Measurements from ENCODE around the gene AGAP1.
"Not testable (repeated sequence)": the region's sequence is repeated elsewhere in the genome, so short reads cannot be mapped to it uniquely, and the experiment has no call there.

The AGAP1 gene

GRCh38 chr2:236120829-236121228 lies 627.0 kb downstream of the AGAP1 start:
- no peak for DNase-seq

GRCh38 chr2:236121546-236121945 lies 627.7 kb downstream of the AGAP1 start:
- no peak for DNase-seq

GRCh38 chr2:236122236-236122635 lies 628.4 kb downstream of the AGAP1 start:
- no peak for DNase-seq

GRCh38 chr2:236123716-236124115 lies 629.9 kb downstream of the AGAP1 start:
- no peak for DNase-seq

GRCh38 chr2:236124182-236124893 lies 630.5 kb downstream of the AGAP1 start:
- no peak for DNase-seq

- DNase-seq, result no peak
Observed at GRCh38 chr2:236125541-236125940, 631.7 kb downstream of the AGAP1 start.

GRCh38 chr2:236127010-236127409 lies 633.2 kb downstream of the AGAP1 start:
- DNase-seq, result no peak

- no peak for DNase-seq
Observed at GRCh38 chr2:236128321-236128720, 634.5 kb downstream of the AGAP1 start.

GRCh38 chr2:236129935-236130334 lies 636.1 kb downstream of the AGAP1 start:
- no peak for DNase-seq

GRCh38 chr2:236130349-236130998 lies 636.6 kb downstream of the AGAP1 start:
- DNase-seq, result no peak

GRCh38 chr2:236131073-236131692 lies 637.3 kb downstream of the AGAP1 start:
- no peak for DNase-seq

GRCh38 chr2:236133410-236134012 lies 639.7 kb downstream of the AGAP1 start:
- DNase-seq, result no peak

GRCh38 chr2:236136538-236136937 lies 642.7 kb downstream of the AGAP1 start:
- no peak for DNase-seq

GRCh38 chr2:236137066-236137465 lies 643.2 kb downstream of the AGAP1 start:
- no peak for DNase-seq

GRCh38 chr2:236141616-236142015 lies 647.8 kb downstream of the AGAP1 start:
- DNase-seq, result not testable (repeated sequence)

- no peak for DNase-seq
Observed at GRCh38 chr2:236143811-236144210, 650.0 kb downstream of the AGAP1 start.

GRCh38 chr2:236146436-236146835 lies 652.6 kb downstream of the AGAP1 start:
- no peak for DNase-seq

- DNase-seq, result no peak
Observed at GRCh38 chr2:236155406-236155805, 661.6 kb downstream of the AGAP1 start.

GRCh38 chr2:236156095-236156859 lies 662.4 kb downstream of the AGAP1 start:
- no peak for DNase-seq

- DNase-seq, result no peak
Observed at GRCh38 chr2:236156860-236157194, 663.0 kb downstream of the AGAP1 start.

GRCh38 chr2:236157366-236157765 lies 663.5 kb downstream of the AGAP1 start:
- no peak for DNase-seq

- DNase-seq, result no peak
Observed at GRCh38 chr2:236157815-236158498, 664.1 kb downstream of the AGAP1 start.
